IPS-15b (cell line): ENCODE results near the gene PET100.

Experiments
- H3K27me3 ChIP-seq: one replicate; pipeline ENCODE4 v1.6.1; 2013; ENCODE audit warnings: low read length; ENCODE audit not compliant: control insufficient read depth, insufficient read depth
- H3K36me3 ChIP-seq: one replicate; pipeline ENCODE4 v1.6.1; 2013; ENCODE audit warnings: low read length; ENCODE audit not compliant: control insufficient read depth, insufficient read depth
- H3K4me1 ChIP-seq: one replicate; pipeline ENCODE4 v1.6.1; 2013; ENCODE audit warnings: mild to moderate bottlenecking, low read length; ENCODE audit not compliant: control insufficient read depth, insufficient read depth
- H3K4me3 ChIP-seq: one replicate; pipeline ENCODE4 v1.5.1; 2013; ENCODE audit warnings: low read depth, low read length
- H3K9ac ChIP-seq: one replicate; pipeline ENCODE4 v1.6.1; 2013; ENCODE audit warnings: low read depth, mild to moderate bottlenecking, low read length
- H3K9me3 ChIP-seq: one replicate; pipeline ENCODE4 v1.6.1; 2013; ENCODE audit warnings: mild to moderate bottlenecking, low read length; ENCODE audit not compliant: control insufficient read depth, insufficient read depth

The PET100 gene

GRCh38 chr19:7617735-7618134 lies 11.9 kb upstream of the PET100 start:
- Histone ChIP-seq H3K4me1 (no peaks in the 10 kb centered on the region), H3K9me3 (no peaks in the 10 kb centered on the region), H3K4me3 (no peak overlapping the region), H3K9ac (no peak overlapping the region), H3K27me3 (no peaks in the 10 kb centered on the region), H3K36me3 (peaks cover 36% of the 10 kb centered on the region)

GRCh38 chr19:7618348-7618747 lies 11.2 kb upstream of the PET100 start:
- Histone ChIP-seq H3K4me1 (no peaks in the 10 kb centered on the region), H3K27me3 (no peaks in the 10 kb centered on the region), H3K4me3 (no peak overlapping the region), H3K9ac (no peak overlapping the region), H3K9me3 (no peaks in the 10 kb centered on the region), H3K36me3 (peaks cover 42% of the 10 kb centered on the region)

- Histone ChIP-seq H3K36me3 (peaks cover 45% of the 10 kb centered on the region), H3K27me3 (no peaks in the 10 kb centered on the region), H3K9me3 (no peaks in the 10 kb centered on the region), H3K4me3 (no peak overlapping the region), H3K4me1 (no peaks in the 10 kb centered on the region), H3K9ac (no peak overlapping the region)
These were observed 10.7 kb upstream of the PET100 start for GRCh38 chr19:7618771-7619510.

GRCh38 chr19:7619671-7620441 lies 9.7 kb upstream of the PET100 start:
- H3K9me3 ChIP-seq: no peaks in the 10 kb centered on the region
- H3K4me1 ChIP-seq: no peaks in the 10 kb centered on the region
- H3K4me3 ChIP-seq: no peak overlapping the region
- no peak overlapping the region for H3K9ac ChIP-seq
- peaks cover 45% of the 10 kb centered on the region for H3K36me3 ChIP-seq
- H3K27me3 ChIP-seq: no peaks in the 10 kb centered on the region

- H3K27me3 ChIP-seq: no peaks in the 10 kb centered on the region
- H3K4me3 ChIP-seq: no peak overlapping the region
- no peaks in the 10 kb centered on the region for H3K9me3 ChIP-seq
- peaks cover 49% of the 10 kb centered on the region for H3K36me3 ChIP-seq
- no peaks in the 10 kb centered on the region for H3K4me1 ChIP-seq
- H3K9ac ChIP-seq: no peak overlapping the region
These were observed 8.9 kb upstream of the PET100 start for GRCh38 chr19:7620442-7621412.

- H3K9ac ChIP-seq: no peak overlapping the region
- H3K9me3 ChIP-seq: no peaks in the 10 kb centered on the region
- H3K4me3 ChIP-seq: no peak overlapping the region
- no peaks in the 10 kb centered on the region for H3K27me3 ChIP-seq
- H3K36me3 ChIP-seq: peaks cover 49% of the 10 kb centered on the region
- H3K4me1 ChIP-seq: no peaks in the 10 kb centered on the region
These were observed 6.5 kb upstream of the PET100 start for GRCh38 chr19:7622933-7623685.

GRCh38 chr19:7623725-7624603 lies 5.6 kb upstream of the PET100 start:
- Histone ChIP-seq H3K4me3 (no peak overlapping the region), H3K36me3 (peaks cover 47% of the 10 kb centered on the region), H3K9ac (no peak overlapping the region)

GRCh38 chr19:7624810-7625209 lies 4.8 kb upstream of the PET100 start:
- no peaks in the 10 kb centered on the region for H3K4me1 ChIP-seq
- H3K27me3 ChIP-seq: no peaks in the 10 kb centered on the region
- H3K9ac ChIP-seq: no peak overlapping the region

More at GRCh38 chr19:7623725-7624603, 5.6 kb upstream of the PET100 start:
- Histone ChIP-seq H3K27me3 (no peaks in the 10 kb centered on the region), H3K9me3 (no peaks in the 10 kb centered on the region), H3K4me1 (no peaks in the 10 kb centered on the region)

GRCh38 chr19:7625763-7626372 lies 3.7 kb upstream of the PET100 start:
- no peak overlapping the region for H3K4me3 ChIP-seq

More at GRCh38 chr19:7624810-7625209, 4.8 kb upstream of the PET100 start:
- no peak overlapping the region for H3K4me3 ChIP-seq
- H3K9me3 ChIP-seq: no peaks in the 10 kb centered on the region
- H3K36me3 ChIP-seq: peaks cover 46% of the 10 kb centered on the region

GRCh38 chr19:7627166-7627565 lies 2.4 kb upstream of the PET100 start:
- H3K36me3 ChIP-seq: peaks cover 34% of the 10 kb centered on the region
- no peaks in the 10 kb centered on the region for H3K9me3 ChIP-seq
- H3K4me1 ChIP-seq: peaks cover 2% of the 10 kb centered on the region
- H3K4me3 ChIP-seq: no peak overlapping the region
- no peak overlapping the region for H3K9ac ChIP-seq
- H3K27me3 ChIP-seq: no peaks in the 10 kb centered on the region

More at GRCh38 chr19:7625763-7626372, 3.7 kb upstream of the PET100 start:
- Histone ChIP-seq H3K4me1 (peaks cover 2% of the 10 kb centered on the region), H3K27me3 (no peaks in the 10 kb centered on the region), H3K9ac (no peak overlapping the region), H3K9me3 (no peaks in the 10 kb centered on the region), H3K36me3 (peaks cover 44% of the 10 kb centered on the region)
